Measurements from ENCODE around the gene WDR59.

GRCh38 chr16:74847202-74847601, 137.7 kb downstream of the WDR59 start:
- TF ChIP-seq CTCF (IDR thresholded peaks at IDR 0.05) (no peak), FOXM1 (IDR thresholded peaks at IDR 0.05; ENCODE audit: low read depth) (no peak), JUND (IDR thresholded peaks at IDR 0.05) (no peak), RFX5 (IDR thresholded peaks at IDR 0.05; ENCODE audit: low read length) (no peak), RAD21 (IDR thresholded peaks at IDR 0.05; ENCODE audit: low read length) (no peak), NRF1 (IDR thresholded peaks at IDR 0.05; ENCODE audit: low read depth, low read length) (no peak), MAX (IDR thresholded peaks at IDR 0.05; ENCODE audit: low read depth) (no peak), USF2 (IDR thresholded peaks at IDR 0.05; ENCODE audit: borderline replicate concordance, low read depth, low read length) (no peak), ZBTB33 (IDR thresholded peaks at IDR 0.05; ENCODE audit: borderline replicate concordance, low read depth) (no peak)
